ACC112 (cell line): ENCODE results near the gene SUPT4H1.

ENCODE experiments used
- H2AFZ ChIP-seq: fragments of 200-600 bp; sonication (generic); one replicate; pipeline ENCODE4 v1.6.0; 2017; ENCODE audit warnings: antibody characterized with exemption, low read length; ENCODE audit not compliant: unreplicated experiment
- H3K27ac ChIP-seq: fragments of 200-600 bp; sonication (generic); 2 replicates; pipeline ENCODE4 v1.5.1; 2014; ENCODE audit warnings: low read depth, mild to moderate bottlenecking, antibody characterized with exemption, low read length, moderate library complexity
- H3K27me3 ChIP-seq: fragments of 200-600 bp; sonication (generic); 2 replicates; pipeline ENCODE4 v1.6.1; 2014; ENCODE audit warnings: mild to moderate bottlenecking, antibody characterized with exemption, low read length, moderate library complexity, mixed read lengths; ENCODE audit not compliant: insufficient read depth
- H3K36me3 ChIP-seq: fragments of 200-600 bp; sonication (generic); 2 replicates; pipeline ENCODE4 v1.6.1; 2016; ENCODE audit warnings: mild to moderate bottlenecking, antibody characterized with exemption, low read length, moderate library complexity, mixed read lengths; ENCODE audit not compliant: insufficient read depth
- H3K4me1 ChIP-seq: fragments of 200-600 bp; sonication (generic); one replicate; pipeline ENCODE4 v1.6.1; 2016; ENCODE audit warnings: low read length, mixed read lengths; ENCODE audit not compliant: insufficient read depth, unreplicated experiment, control insufficient read depth
- H3K4me3 ChIP-seq: fragments of 200-600 bp; sonication (generic); 2 replicates; pipeline ENCODE4 v1.5.1; 2014; ENCODE audit warnings: mild to moderate bottlenecking, low read depth, low read length
- H3K79me2 ChIP-seq: fragments of 200-600 bp; sonication (generic); one replicate; pipeline ENCODE4 v1.6.0; 2016; ENCODE audit warnings: low read length; ENCODE audit not compliant: control insufficient read depth, unreplicated experiment, insufficient read depth

The SUPT4H1 gene

DNA sequence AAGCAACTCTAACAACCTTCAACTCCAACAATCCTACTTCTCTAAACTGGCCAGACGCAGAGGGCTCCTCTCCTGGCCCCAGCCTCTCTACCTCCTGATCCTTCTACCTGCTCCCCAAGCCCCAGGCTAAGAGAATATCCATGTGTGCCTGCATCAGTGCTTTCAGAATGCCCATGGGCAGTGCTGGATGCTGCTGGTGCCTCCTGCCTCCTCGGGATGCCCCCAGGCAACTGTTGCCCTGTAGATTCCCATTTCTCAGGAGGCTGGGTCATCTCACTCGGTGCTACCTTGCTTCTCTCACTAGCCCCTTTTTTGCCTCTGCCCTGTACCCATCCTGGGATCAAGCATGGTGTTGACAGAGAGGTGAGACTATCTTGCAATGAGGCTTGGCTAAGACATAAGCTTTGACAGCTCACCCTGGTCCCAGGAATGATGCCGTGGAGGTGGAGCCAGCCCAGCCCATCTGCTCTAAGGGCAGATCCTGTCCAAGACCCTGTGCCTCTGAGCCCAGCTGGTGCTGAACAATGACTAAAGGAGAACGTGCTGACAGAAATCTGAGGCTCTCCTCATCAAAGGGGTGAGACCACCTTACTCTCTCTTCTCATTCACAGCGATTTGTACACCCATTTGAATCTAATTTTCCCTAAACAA, 19.4 kb upstream of the SUPT4H1 start:
- Histone ChIP-seq H3K36me3 (no peaks in the 10 kb centered on the region), H3K4me3 (no peak overlapping the region), H3K27me3 (peaks cover 39% of the 10 kb centered on the region), H2AFZ (no peak overlapping the region), H3K4me1 (no peaks in the 10 kb centered on the region), H3K79me2 (no peaks in the 10 kb centered on the region), H3K27ac (no peak overlapping the region)

DNA sequence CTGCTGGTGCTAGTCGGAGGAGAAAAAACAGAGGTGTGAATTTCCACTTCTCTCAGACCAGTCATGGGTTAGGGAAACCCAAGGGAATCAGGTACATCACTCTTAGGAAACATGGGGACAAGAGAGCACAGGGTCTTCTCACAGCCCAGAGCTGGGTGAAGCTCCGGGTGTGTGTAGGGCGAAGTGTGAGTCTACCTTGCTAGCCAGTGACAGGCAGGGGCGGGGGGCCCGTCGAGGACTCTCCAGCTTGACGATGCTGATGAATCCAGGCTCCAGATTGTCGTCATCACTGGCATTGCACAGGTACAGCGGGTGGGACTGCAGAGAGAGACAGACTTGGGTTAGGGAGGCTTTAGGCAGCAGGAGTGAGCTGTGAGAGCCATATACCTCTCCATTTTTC, 18.7 kb upstream of the SUPT4H1 start:
- Histone ChIP-seq H3K36me3 (no peaks in the 10 kb centered on the region), H3K4me3 (no peak overlapping the region), H2AFZ (no peak overlapping the region), H3K27me3 (peaks cover 41% of the 10 kb centered on the region), H3K4me1 (no peaks in the 10 kb centered on the region), H3K27ac (no peak overlapping the region), H3K79me2 (no peaks in the 10 kb centered on the region)

DNA sequence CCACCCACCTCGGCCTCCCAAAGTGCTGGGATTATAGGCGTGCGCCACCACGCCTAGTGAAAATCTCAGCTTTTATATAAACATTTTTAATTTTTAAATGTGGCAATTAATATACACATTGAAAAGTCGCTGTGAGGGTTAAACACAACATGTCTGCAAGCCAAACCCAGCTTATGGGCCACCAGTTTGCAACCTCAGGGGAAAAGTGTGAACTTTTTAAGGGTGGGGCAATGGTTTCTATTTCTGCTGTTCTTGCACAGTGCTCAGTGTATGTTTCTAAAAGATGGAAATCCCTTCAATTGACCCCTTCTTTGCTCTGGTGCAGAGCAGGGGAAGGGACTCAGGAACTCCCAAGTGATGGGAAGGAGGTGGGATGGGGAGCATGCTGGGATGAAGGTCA, 18.3 kb upstream of the SUPT4H1 start:
- no peak overlapping the region for H3K4me3 ChIP-seq
- peaks cover 39% of the 10 kb centered on the region for H3K27me3 ChIP-seq
- H3K27ac ChIP-seq, result no peak overlapping the region
- no peaks in the 10 kb centered on the region for H3K36me3 ChIP-seq
- no peaks in the 10 kb centered on the region for H3K79me2 ChIP-seq
- no peak overlapping the region for H2AFZ ChIP-seq
- no peaks in the 10 kb centered on the region for H3K4me1 ChIP-seq

DNA sequence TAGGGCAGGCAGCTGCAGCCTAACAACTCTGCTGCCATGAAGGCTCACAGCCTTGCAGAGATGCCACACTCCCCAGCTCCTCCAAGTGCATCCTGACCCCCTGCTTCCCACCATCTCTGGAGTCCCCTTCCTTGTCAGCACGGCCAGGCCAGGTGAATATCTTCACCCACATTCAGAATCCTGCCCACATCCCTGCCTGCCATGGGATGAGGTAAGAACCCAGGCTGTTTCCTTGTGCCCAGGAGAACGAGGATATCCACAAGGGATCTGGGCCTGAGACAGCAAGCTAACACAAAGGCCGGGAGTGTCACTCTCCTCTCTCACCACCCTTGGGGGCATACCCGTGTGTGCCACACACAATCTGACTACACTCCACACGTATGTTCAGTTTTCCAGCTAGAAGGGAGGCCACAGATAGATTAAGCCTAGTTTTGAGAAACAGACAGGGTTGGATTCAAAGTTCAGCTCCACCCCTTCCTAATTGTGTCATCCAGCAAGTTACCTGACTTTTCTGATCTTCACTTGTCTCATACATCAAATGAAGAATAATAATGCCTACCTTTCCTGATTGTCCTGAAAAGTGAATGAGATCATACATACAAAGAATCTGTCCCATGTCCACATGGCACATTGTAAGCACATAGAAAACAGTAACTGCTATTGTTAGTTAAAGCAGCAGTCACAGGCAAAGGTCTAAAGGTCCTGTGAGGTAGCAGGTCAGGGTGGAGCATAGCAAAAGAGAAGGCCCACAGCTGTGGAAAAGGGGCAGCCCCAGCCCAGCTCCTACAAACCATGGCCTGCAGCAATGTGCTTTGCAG, 17.4 kb upstream of the SUPT4H1 start:
- no peaks in the 10 kb centered on the region for H3K36me3 ChIP-seq
- peaks cover 48% of the 10 kb centered on the region for H3K27me3 ChIP-seq
- no peak overlapping the region for H3K27ac ChIP-seq
- no peaks in the 10 kb centered on the region for H3K79me2 ChIP-seq
- H3K4me3 ChIP-seq, result no peak overlapping the region
- H2AFZ ChIP-seq, result no peak overlapping the region
- no peaks in the 10 kb centered on the region for H3K4me1 ChIP-seq

DNA sequence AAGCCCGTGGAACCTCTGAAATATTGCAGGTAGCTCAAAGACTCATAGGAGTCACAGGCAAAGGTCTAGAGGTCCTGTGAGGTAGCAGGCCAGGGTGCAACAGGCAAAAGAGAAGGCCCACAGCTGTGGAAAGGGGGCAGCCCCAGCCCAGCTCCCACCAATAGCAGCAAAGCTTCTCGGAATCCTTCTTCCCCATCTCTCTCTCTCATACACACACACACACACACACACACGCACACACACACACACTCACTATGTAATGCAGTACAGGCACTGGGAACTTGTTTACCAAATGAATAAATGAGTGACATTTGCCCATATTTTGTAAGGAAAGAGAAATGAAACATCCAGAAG, 16.8 kb upstream of the SUPT4H1 start:
- no peaks in the 10 kb centered on the region for H3K36me3 ChIP-seq
- H3K4me3 ChIP-seq, result no peak overlapping the region
- no peaks in the 10 kb centered on the region for H3K79me2 ChIP-seq
- no peaks in the 10 kb centered on the region for H3K4me1 ChIP-seq
- H2AFZ ChIP-seq, result no peak overlapping the region
- H3K27ac ChIP-seq, result no peak overlapping the region
- H3K27me3 ChIP-seq, result peaks cover 52% of the 10 kb centered on the region

DNA sequence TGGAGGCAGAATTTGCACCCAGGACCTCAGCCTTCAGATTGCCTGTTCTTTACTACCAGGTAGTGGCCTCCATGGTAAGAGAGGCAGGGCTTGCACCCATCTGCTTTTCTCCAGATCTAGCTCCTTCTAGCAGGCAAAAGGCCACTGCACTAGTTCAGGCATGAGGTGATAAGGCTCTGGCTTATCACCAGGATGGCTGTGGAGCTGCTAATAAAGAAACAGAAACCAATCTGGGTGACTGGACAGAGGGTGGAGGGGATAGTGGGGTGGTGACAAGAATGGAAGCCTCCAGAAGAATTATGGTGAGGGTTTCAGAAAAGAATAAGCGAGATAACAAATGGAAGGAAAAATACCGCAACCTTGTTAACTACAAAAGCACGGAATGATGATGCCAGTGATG, 15.5 kb upstream of the SUPT4H1 start:
- H3K79me2 ChIP-seq, result no peaks in the 10 kb centered on the region
- no peak overlapping the region for H2AFZ ChIP-seq
- no peaks in the 10 kb centered on the region for H3K4me1 ChIP-seq
- no peak overlapping the region for H3K27ac ChIP-seq
- peaks cover 64% of the 10 kb centered on the region for H3K27me3 ChIP-seq
- no peaks in the 10 kb centered on the region for H3K36me3 ChIP-seq
- no peak overlapping the region for H3K4me3 ChIP-seq

DNA sequence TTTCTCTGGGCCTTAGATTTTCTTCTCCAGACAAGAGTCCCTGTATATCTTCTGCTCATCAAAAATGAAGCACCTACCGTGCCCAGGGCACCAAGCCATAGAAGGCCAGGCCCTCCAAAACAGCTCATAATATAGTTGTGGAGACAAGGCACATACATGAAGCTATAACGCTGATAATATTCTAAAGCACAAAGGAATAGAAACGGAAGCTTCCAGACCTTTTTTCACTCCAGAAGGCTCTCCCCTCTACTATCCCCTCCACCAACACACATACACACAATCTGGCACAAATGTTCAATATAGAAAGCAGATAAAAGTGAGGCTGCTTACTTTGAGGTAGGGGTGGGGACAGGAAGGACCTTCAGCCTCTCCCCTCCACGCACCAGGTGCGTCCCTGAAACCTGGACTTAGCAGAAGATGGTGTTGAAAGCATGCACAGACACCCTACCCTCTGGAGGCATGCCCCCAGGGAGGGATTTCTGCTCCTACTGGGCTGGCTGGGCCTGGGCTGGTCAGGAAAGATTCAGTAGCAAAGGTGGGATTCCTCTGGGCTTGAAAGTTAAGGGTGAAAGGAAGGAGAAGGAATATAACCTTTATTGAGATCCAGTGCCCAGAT, 14.1 kb upstream of the SUPT4H1 start:
- H2AFZ ChIP-seq, result no peak overlapping the region
- H3K4me1 ChIP-seq, result no peaks in the 10 kb centered on the region
- H3K27ac ChIP-seq, result no peak overlapping the region
- no peak overlapping the region for H3K4me3 ChIP-seq
- H3K79me2 ChIP-seq, result no peaks in the 10 kb centered on the region
- no peaks in the 10 kb centered on the region for H3K36me3 ChIP-seq
- peaks cover 66% of the 10 kb centered on the region for H3K27me3 ChIP-seq

DNA sequence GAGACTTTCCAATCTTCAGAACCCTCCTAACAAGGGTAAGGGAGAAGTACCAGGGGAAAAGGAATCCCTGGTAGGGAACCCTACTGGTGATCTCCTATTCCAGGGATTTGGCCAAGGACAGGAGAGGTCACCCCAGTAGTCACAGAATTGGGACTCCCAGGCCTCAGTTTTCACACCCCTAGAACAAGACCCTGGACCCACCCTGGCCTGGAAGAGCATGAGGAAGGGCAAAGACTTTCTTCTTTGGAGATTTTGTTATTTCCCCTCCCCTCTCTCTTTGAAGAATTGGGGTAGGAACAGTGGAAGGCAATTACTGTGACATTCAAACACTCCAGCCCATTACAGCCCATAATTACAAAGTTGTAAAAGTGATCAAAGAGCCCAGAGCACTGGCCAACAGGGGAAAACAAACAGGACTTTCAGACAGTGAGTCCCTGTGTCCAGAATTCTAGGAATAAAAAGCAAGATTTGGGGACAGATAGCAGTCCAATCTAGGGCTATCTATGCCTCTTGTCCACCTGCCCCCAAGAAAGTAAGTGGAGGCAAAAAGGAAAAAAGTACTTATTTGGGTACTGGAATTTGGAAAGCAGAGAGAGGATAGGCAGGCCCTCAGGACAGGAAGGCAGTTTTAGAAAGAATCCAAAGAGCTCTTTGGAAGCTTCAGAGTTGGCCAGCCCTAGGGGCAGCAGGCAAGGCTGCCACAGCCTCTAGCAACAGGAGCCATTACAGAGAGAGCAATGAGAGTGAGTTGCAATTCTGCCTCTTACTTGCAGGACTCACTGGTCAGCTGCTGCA, 13.4 kb upstream of the SUPT4H1 start:
- Histone ChIP-seq H3K4me1 (no peaks in the 10 kb centered on the region), H3K4me3 (no peak overlapping the region), H3K27me3 (peaks cover 61% of the 10 kb centered on the region), H3K27ac (no peak overlapping the region), H3K36me3 (no peaks in the 10 kb centered on the region), H3K79me2 (no peaks in the 10 kb centered on the region), H2AFZ (no peak overlapping the region)

DNA sequence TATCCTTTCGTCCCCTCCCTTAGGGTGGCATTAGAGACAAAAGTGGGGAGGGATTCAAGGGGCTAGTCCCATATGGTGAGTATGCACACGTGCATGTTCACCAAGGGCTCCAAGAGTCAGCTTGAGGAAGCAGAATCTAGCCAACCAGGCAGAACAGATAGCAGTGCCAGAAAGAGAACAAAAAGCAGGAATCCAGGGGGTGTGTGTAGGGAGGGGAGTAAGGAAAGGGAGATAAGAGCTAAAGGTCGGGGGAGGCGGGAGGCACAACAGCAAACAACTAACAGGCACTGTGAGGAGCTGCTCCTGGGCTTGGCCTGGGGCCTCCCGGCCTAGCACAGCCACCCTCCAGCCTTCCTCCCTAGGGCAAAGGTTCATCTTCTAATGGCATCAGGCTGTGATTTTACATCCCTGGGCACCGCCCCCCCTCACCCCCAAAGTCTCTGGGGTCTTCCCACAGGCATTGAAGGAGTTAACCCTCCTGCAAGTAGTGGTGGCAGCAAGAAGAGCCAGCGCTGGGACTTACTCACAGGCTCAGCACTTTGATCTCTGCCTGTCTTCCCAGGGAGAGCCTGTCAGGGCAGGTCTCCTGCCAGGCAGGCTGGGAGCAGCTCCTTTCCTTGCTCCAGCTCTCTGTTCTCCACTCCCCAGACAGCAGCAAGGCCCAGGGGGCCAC, 12.4 kb upstream of the SUPT4H1 start:
- H3K79me2 ChIP-seq, result no peaks in the 10 kb centered on the region
- H3K27ac ChIP-seq, result no peak overlapping the region
- H2AFZ ChIP-seq, result no peak overlapping the region
- H3K36me3 ChIP-seq, result no peaks in the 10 kb centered on the region
- H3K4me3 ChIP-seq, result no peak overlapping the region
- peaks cover 59% of the 10 kb centered on the region for H3K27me3 ChIP-seq
- H3K4me1 ChIP-seq, result no peaks in the 10 kb centered on the region

DNA sequence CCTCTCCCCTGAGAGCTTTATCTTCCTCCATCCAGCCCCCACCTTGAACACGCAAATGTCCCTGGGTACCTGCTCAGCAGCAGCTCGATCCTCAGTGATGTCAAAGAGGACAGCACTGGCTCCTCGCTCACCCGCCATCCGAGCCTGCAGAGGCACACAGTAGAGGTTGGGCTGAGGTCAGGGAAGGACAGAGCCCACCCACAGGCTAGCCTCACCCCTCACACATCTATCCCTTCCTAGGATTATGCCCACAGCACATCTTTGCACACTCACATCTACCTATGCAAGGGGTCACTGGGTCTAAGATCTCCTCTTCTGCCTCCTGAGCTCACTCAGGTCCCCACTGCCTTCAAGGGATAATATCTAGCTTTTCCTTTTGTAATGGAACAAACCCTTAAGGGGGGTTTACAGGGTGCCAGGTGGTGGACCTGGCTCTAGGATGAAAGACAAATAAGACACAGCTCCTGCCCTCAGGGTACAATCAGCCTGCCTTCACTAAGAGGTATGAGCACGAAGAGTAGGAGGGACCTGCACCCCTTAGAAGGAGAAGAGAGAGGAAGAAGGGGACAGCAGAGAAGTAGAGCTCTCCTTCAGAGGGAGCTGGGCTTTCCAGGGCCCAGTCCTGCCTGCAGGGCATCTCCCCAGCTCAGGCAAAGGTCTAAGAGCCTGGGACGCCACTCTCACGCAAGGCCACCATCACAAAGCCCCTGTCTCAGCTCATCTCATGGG, 11.6 kb upstream of the SUPT4H1 start:
- Histone ChIP-seq H3K27ac (no peak overlapping the region), H2AFZ (no peak overlapping the region), H3K4me3 (no peak overlapping the region), H3K4me1 (no peaks in the 10 kb centered on the region), H3K27me3 (peaks cover 55% of the 10 kb centered on the region), H3K36me3 (no peaks in the 10 kb centered on the region), H3K79me2 (no peaks in the 10 kb centered on the region)
